ENCODE measurements around the gene NDST1. TPM values are rescaled to one million over a fixed set of nuclear protein-coding genes. Genes with fewer than 3 reads are reported as not detected.

Gene NDST1
- polyA plus RNA-seq, 1 experiment: 52.2 TPM

DNA sequence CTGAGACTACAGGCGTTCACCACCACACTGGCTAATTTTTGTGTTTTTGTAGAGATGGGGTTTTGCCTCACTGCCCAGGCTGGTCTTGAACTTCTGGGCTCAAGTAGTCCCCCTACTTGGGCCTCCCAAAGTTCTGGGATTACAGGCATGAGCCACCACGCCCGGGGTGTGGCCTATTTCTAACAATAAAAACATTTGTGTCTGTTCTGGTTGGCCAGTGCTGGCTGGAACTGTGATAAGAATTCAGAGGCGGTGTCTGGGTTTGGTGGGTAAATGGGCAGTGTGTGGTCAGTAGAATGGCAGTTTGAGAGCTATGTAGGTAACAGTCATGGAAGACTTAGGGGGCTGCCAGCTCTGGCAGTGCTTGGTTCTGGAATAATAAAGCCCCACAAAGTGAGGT lies 85.7 kb downstream of the NDST1 start:
- no peak overlapping the region for H3K4me3 ChIP-seq (ENCODE audit: low read depth, low read length)
- CTCF ChIA-PET: no interaction called here
- no peak for DNase-seq (ENCODE audit: low read depth, low spot score)
- H3K27ac ChIP-seq (ENCODE audit: low read depth, low read length): no peak overlapping the region
- H3K27me3 ChIP-seq (ENCODE audit: control insufficient read depth, insufficient read depth, low read length): no peaks in the 10 kb centered on the region
- H3K9me3 ChIP-seq (ENCODE audit: control insufficient read depth, insufficient read depth, low read length): no peaks in the 10 kb centered on the region
- TF ChIP-seq, protein P1, sequence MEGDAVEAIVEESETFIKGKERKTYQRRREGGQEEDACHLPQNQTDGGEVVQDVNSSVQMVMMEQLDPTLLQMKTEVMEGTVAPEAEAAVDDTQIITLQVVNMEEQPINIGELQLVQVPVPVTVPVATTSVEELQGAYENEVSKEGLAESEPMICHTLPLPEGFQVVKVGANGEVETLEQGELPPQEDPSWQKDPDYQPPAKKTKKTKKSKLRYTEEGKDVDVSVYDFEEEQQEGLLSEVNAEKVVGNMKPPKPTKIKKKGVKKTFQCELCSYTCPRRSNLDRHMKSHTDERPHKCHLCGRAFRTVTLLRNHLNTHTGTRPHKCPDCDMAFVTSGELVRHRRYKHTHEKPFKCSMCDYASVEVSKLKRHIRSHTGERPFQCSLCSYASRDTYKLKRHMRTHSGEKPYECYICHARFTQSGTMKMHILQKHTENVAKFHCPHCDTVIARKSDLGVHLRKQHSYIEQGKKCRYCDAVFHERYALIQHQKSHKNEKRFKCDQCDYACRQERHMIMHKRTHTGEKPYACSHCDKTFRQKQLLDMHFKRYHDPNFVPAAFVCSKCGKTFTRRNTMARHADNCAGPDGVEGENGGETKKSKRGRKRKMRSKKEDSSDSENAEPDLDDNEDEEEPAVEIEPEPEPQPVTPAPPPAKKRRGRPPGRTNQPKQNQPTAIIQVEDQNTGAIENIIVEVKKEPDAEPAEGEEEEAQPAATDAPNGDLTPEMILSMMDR (IDR thresholded peaks at IDR 0.05; ENCODE audit: low read depth, low read length): no peak
- POLR2A ChIA-PET: interaction anchor here (0.5 kb wide), 1 partner anchor 127 kb away, joined by 7 read pairs; no protein-coding TSS in a partner anchor

DNA sequence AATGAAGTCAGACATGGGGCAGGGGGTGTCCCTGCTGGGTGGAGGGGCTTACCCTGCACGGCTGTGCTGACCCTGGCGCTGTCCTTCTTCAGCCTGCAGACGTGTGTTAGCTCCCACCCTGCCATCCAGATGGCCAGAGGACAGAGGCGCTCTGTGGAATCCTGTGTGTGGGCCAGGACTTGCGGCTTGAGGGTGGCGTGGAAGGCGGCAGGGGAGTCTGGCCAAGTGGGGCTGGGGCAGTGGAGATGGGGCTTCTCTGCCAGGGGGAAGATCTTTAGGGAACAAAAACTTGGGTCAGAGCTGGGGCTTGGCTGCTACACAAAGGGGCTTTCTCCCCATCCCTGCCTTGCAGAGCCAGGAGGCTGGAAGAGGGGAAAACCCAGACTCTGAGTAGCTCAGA lies 86.1 kb downstream of the NDST1 start:
- Histone ChIP-seq H3K9me3 (ENCODE audit: control insufficient read depth, insufficient read depth, low read length) (no peaks in the 10 kb centered on the region), H3K4me3 (ENCODE audit: low read depth, low read length) (no peak overlapping the region), H3K27me3 (ENCODE audit: control insufficient read depth, insufficient read depth, low read length) (no peaks in the 10 kb centered on the region), H3K27ac (ENCODE audit: low read depth, low read length) (no peak overlapping the region)
- no peak for DNase-seq (ENCODE audit: low read depth, low spot score)
- TF ChIP-seq, protein P1 (IDR thresholded peaks at IDR 0.05; ENCODE audit: low read depth, low read length): no peak
- POLR2A ChIA-PET: no interaction called here
- CTCF ChIA-PET: no interaction called here

DNA sequence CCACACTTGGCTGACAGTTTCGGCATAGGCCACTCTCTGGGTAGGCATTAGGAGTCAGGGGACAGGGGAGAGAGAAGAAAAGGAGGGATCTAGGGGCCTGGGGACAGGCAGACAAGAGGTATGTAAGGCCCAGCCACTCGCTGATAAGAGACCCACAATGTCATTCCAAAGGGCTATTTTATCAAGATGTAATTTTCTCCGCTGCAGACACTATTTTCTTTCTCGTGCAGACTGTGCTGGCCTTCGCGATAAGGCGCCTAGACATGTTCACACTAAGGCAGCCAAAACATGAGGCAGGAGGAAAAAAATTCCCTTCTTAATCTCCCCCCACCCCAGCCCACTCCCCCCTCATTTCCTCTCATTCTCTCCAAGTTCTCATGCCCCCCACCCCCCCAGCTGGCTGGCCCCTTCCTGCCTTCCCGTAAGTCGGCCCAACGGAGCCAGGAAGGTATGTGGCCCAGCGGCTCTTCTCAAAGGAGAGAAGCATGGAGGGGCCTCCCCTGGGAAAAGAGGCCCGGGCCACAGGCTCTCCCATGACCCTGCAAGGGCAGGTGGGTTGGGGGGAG lies 87.6 kb downstream of the NDST1 start:
- CTCF ChIA-PET: interaction anchor here (0.6 kb wide), 1 partner anchor 137 kb away, joined by 3 read pairs; no protein-coding TSS in a partner anchor
- Histone ChIP-seq H3K27me3 (ENCODE audit: control insufficient read depth, insufficient read depth, low read length) (no peaks in the 10 kb centered on the region), H3K27ac (ENCODE audit: low read depth, low read length) (no peak overlapping the region), H3K4me3 (ENCODE audit: low read depth, low read length) (no peak overlapping the region), H3K9me3 (ENCODE audit: control insufficient read depth, insufficient read depth, low read length) (no peaks in the 10 kb centered on the region)
- TF ChIP-seq, protein P1 (IDR thresholded peaks at IDR 0.05; ENCODE audit: low read depth, low read length): no peak
- no peak for DNase-seq (ENCODE audit: low read depth, low spot score)
- POLR2A ChIA-PET: no interaction called here

DNA sequence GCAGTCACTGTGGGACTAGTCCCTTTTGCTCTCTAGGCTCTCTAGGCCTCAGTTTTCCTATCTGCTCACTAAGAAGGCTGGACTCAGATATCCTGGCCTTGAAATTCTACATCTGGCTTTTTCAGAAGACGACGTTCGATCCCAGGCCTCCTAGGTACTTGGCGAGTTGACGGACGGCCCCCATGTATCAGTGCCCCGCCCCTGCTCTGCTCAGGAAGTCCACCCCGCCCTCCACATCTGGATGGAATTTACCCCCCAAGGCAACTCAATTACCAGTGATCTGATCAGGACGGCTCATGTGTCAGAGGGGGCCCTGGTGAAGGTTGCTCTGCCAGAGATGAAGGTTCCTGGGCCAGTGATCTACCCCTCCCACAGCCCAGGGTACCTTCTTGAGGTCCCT lies 88.4 kb downstream of the NDST1 start:
- DNase-seq (ENCODE audit: low read depth, low spot score): no peak
- no peaks in the 10 kb centered on the region for H3K9me3 ChIP-seq (ENCODE audit: control insufficient read depth, insufficient read depth, low read length)
- no peaks in the 10 kb centered on the region for H3K27me3 ChIP-seq (ENCODE audit: control insufficient read depth, insufficient read depth, low read length)
- CTCF ChIA-PET: no interaction called here
- no peak overlapping the region for H3K4me3 ChIP-seq (ENCODE audit: low read depth, low read length)
- POLR2A ChIA-PET: no interaction called here
- TF ChIP-seq, protein P1 (IDR thresholded peaks at IDR 0.05; ENCODE audit: low read depth, low read length): no peak
- H3K27ac ChIP-seq (ENCODE audit: low read depth, low read length): no peak overlapping the region

DNA sequence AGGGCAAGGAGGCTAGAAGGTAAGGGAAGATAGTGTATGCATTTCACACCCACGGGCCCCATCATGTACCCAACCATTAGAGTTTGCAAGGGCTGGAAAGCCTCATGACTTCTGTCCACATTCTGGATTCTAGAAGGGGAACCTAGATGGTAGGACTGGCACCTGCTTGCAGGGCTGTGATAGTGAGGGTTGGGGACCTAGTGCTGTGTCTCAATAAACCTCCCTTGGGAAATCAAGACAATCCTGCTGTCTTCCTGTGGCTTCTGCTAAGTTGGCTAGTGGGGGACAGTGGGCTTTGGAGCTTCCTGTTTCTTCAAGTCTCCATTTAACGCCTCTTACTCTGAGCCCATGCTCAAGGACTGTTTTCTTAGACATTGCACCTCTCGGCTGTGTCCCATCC lies 88.9 kb downstream of the NDST1 start:
- Histone ChIP-seq H3K27me3 (ENCODE audit: control insufficient read depth, insufficient read depth, low read length) (no peaks in the 10 kb centered on the region), H3K4me3 (ENCODE audit: low read depth, low read length) (no peak overlapping the region), H3K27ac (ENCODE audit: low read depth, low read length) (no peak overlapping the region), H3K9me3 (ENCODE audit: control insufficient read depth, insufficient read depth, low read length) (no peaks in the 10 kb centered on the region)
- CTCF ChIA-PET: no interaction called here
- TF ChIP-seq, protein P1 (IDR thresholded peaks at IDR 0.05; ENCODE audit: low read depth, low read length): no peak
- POLR2A ChIA-PET: no interaction called here
- DNase-seq (ENCODE audit: low read depth, low spot score): no peak
